22Rv1 (cell line): ENCODE results near the gene PLCB3.

Experiments used
- CTCF ChIP-seq: fragments of 450-650 bp; IDR thresholded peaks from 2 replicates; pipeline ENCODE4 v1.5.1; 2017; ENCODE audit warnings: mild to moderate bottlenecking
- ZFX ChIP-seq: fragments of 450-650 bp; IDR thresholded peaks from 2 replicates; pipeline ENCODE4 v1.6.1; 2017; ENCODE audit warnings: antibody characterized with exemption, borderline replicate concordance

- TF ChIP-seq CTCF (no peak), ZFX (no peak)
Measured at GRCh38 chr11:64266339-64266738, 15.0 kb downstream of the PLCB3 start.
